Head of caudate nucleus (tissue), 42 donors: Measurements from ENCODE around the gene FAM124B.

Experiments
- DNase-seq, 42 donors: peaks; one replicate each; pipeline versions ENCODE4 v3.0.0 to v3.0.0-alpha.2; 2020 to 2021; ENCODE audit warnings: mixed read lengths in 7 of 42
- intact Hi-C: fragments of 100-400 bp; cut with DNase I; formaldehyde crosslinking; loops from one replicate; pipeline ENCODE4 v1.15.0; 2022

Gene FAM124B

GRCh38 chr2:224354632-224355211 lies 47.2 kb downstream of the FAM124B start:
- no peak for DNase-seq
- intact Hi-C loops = loop anchor here (5.0 kb wide), 1 partner anchor 303 kb away; no protein-coding TSS in a partner anchor

- DNase-seq = no peak
- intact Hi-C loops = no loop called here
These were observed 51.2 kb downstream of the FAM124B start for GRCh38 chr2:224350703-224351102.

GRCh38 chr2:224349396-224349795 lies 52.5 kb downstream of the FAM124B start:
- no peak for DNase-seq
- intact Hi-C loops = no loop called here

- intact Hi-C loops = no loop called here
- DNase-seq = no peak
These were observed 54.5 kb downstream of the FAM124B start for GRCh38 chr2:224347176-224348051.

- intact Hi-C loops = no loop called here
- no peak for DNase-seq
These were observed 56.4 kb downstream of the FAM124B start for GRCh38 chr2:224345492-224345891.

GRCh38 chr2:224343226-224343625 lies 58.7 kb downstream of the FAM124B start:
- intact Hi-C loops = no loop called here
- DNase-seq = no peak

- no peak for DNase-seq
- intact Hi-C loops = no loop called here
These were observed 65.9 kb downstream of the FAM124B start for GRCh38 chr2:224335991-224336390.

- intact Hi-C loops = no loop called here
- DNase-seq = no peak
These were observed 67.2 kb downstream of the FAM124B start for GRCh38 chr2:224334726-224335125.

- no peak for DNase-seq
These were observed 68.0 kb downstream of the FAM124B start for GRCh38 chr2:224333726-224334482.

GRCh38 chr2:224331698-224332097 lies 70.2 kb downstream of the FAM124B start:
- DNase-seq = no peak
- intact Hi-C loops = no loop called here

More at GRCh38 chr2:224333726-224334482, 68.0 kb downstream of the FAM124B start:
- intact Hi-C loops = no loop called here

- DNase-seq = no peak
- intact Hi-C loops = no loop called here
These were observed 73.1 kb downstream of the FAM124B start for GRCh38 chr2:224328798-224329197.
